Mammary epithelial cell (primary cell): Measurements from ENCODE around the gene CELF2.

Experiments
- CTCF ChIP-seq, 2 donors: IDR thresholded peaks in 1 of 2; conservative IDR thresholded peaks in 1 of 2; 2 replicates each; pipeline ENCODE4 v1.5.1; 2011 to 2012; ENCODE audit warnings: inconsistent platforms in 2 of 2, low read length in 2 of 2, mild to moderate bottlenecking in 2 of 2, control low read depth in 1 of 2, low read depth in 1 of 2; ENCODE audit not compliant: insufficient read depth in 1 of 2; ENCODE audit errors: extremely low read depth in 1 of 2
- EZH2 ChIP-seq: IDR thresholded peaks from 2 replicates; pipeline ENCODE4 v1.6.1; 2012; ENCODE audit warnings: low read length, inconsistent platforms, borderline replicate concordance

GRCh38 chr10:11345224-11346054, 327.8 kb downstream of the CELF2 start:
- TF ChIP-seq CTCF (conservative IDR thresholded peaks at IDR 0.05 in 1 of 2, IDR thresholded peaks at IDR 0.05 in 1 of 2; ENCODE audit: extremely low read depth in 1 of 2, insufficient read depth in 1 of 2, low read depth in 1 of 2, low read length in 2 of 2), result no peak
- TF ChIP-seq EZH2, result no peak
